Upper lobe of left lung (tissue), 4 donors: ENCODE measurements around the gene GOLGA3.

Source experiments
- CTCF ChIP-seq, 6 experiments: fragments of 450-650 bp in 4 of 6; fragments of 200-600 bp in 2 of 6; sonication (generic) in 2 of 6; IDR thresholded peaks; one replicate each; pipeline ENCODE4 v1.5.1; 2016 to 2019; ENCODE audit warnings: antibody characterized with exemption in 6 of 6
- EP300 ChIP-seq, 4 donors: sonication (generic); formaldehyde crosslinking; IDR thresholded peaks; one replicate each; pipeline ENCODE4 v1.5.1; 2017; ENCODE audit warnings: antibody characterized with exemption in 4 of 4, control low read depth in 2 of 4
- POLR2AphosphoS5 ChIP-seq, 2 donors: sonication (generic); formaldehyde crosslinking; IDR thresholded peaks; one replicate each; pipeline ENCODE4 v1.5.1; 2017; ENCODE audit warnings: antibody characterized with exemption in 2 of 2

GRCh38 chr12:132825861-132826260 is 2.8 kb downstream of the GOLGA3 start:
- TF ChIP-seq CTCF (IDR thresholded peaks at IDR 0.05) (no peak), POLR2AphosphoS5 (IDR thresholded peaks at IDR 0.05) (no peak), EP300 (IDR thresholded peaks at IDR 0.05) (no peak)
